ENCODE measurements around the gene IGFBP1. TPM values are rescaled to one million over a fixed set of nuclear protein-coding genes. Genes with fewer than 3 reads are reported as not detected.
"Not testable (repeated sequence)": the region's sequence is repeated elsewhere in the genome, so short reads cannot be mapped to it uniquely, and the experiment has no call there.

The IGFBP1 gene
- total RNA-seq, 2 experiments from 2014 or later, result not detected

GRCh38 chr7:45923290-45923689 lies 35.0 kb downstream of the IGFBP1 start:
- DNase-seq (peak; percentile 84), ATAC-seq (peak; percentile 50)
- Mint-ChIP-seq H3K9me3 (ENCODE audit: low read depth) (no peaks in the 10 kb centered on the region), H3K27ac (no peak overlapping the region), H3K4me1 (peaks cover 17% of the 10 kb centered on the region), H3K27me3 (peaks cover 53% of the 10 kb centered on the region), H3K4me3 (no peak overlapping the region), H3K36me3 (ENCODE audit: low read depth) (no peaks in the 10 kb centered on the region)
- intact Hi-C loops (cut with DNase I, micrococcal nuclease), result loop anchor here in 1 of 2 experiments (1.0 to 2.0 kb wide), 4 partner anchors 429 to 1332 kb away; no protein-coding TSS in a partner anchor
- POLR2A ChIA-PET, result no interaction called here
- CTCF ChIA-PET, result interaction anchor here (1.0 to 2.1 kb wide), 10 partner anchors 11 to 500 kb away, joined by 3 to 9 read pairs (median 3); no protein-coding TSS in a partner anchor

DNA sequence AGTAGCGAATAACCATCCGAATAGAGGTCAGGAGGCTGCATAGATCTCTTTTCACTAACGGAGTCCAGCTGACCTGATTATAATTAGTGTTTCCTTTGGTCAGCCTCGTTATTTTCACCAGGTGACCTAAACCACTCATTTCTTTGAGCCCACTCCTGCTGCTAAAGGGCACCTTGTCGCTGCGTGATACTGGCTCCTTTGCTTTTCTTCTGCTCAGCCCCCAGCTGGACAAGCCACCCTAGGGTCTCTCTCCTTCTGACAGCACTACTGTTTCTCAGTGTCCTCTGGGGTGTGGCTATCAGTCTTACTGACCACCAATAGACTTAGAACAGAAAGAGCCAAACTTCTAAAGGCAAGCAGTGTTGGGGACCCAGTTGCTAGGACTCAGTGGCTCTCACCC lies 35.5 kb downstream of the IGFBP1 start:
- no peaks in the 10 kb centered on the region for H3K36me3 Mint-ChIP-seq (ENCODE audit: low read depth)
- DNase-seq (no peak), ATAC-seq (no peak)
- H3K27ac Mint-ChIP-seq, result no peak overlapping the region
- H3K4me1 Mint-ChIP-seq, result peaks cover 17% of the 10 kb centered on the region
- peaks cover 48% of the 10 kb centered on the region for H3K27me3 Mint-ChIP-seq
- POLR2A ChIA-PET, result no interaction called here
- no peak overlapping the region for H3K4me3 Mint-ChIP-seq
- no peaks in the 10 kb centered on the region for H3K9me3 Mint-ChIP-seq (ENCODE audit: low read depth)
- intact Hi-C loops (cut with DNase I, micrococcal nuclease), result loop anchor here in 1 of 2 experiments (1.0 to 2.0 kb wide), 4 partner anchors 428 to 1331 kb away; no protein-coding TSS in a partner anchor
- CTCF ChIA-PET, result interaction anchor here (1.0 to 2.1 kb wide), 9 partner anchors 11 to 1164 kb away, joined by 3 to 9 read pairs (median 3); no protein-coding TSS in a partner anchor

GRCh38 chr7:45924283-45924682 lies 36.0 kb downstream of the IGFBP1 start:
- intact Hi-C loops (cut with DNase I, micrococcal nuclease), result no loop called here

DNA sequence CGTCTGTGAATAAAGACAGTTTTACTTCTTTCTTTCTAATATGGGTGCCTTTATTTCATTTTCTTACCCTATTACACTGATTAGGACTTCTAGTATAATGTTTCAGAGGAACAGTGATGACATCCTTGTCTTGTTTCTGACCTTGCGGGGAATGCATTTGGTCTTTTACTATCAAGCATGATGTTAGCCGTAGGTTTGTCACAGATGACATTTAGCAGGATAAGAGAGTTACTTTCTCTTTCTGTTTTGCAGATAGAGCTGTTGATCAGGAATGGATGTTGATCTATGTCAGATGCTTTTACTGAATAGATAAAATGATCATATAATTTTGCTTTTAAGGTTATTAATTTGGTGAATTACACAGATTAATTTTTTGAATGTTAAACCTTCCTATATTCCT lies 39.4 kb downstream of the IGFBP1 start:
- intact Hi-C loops (cut with DNase I, micrococcal nuclease), result no loop called here
- peaks cover 6% of the 10 kb centered on the region for H3K4me1 Mint-ChIP-seq
- H3K27ac Mint-ChIP-seq, result no peak overlapping the region
- peaks cover 21% of the 10 kb centered on the region for H3K27me3 Mint-ChIP-seq
- no peak overlapping the region for H3K4me3 Mint-ChIP-seq
- ChIA-PET POLR2A (no interaction called here), CTCF (no interaction called here)
- no peak for ATAC-seq
- no peaks in the 10 kb centered on the region for H3K9me3 Mint-ChIP-seq (ENCODE audit: low read depth)
- no peaks in the 10 kb centered on the region for H3K36me3 Mint-ChIP-seq (ENCODE audit: low read depth)
- DNase-seq, result no peak

More at GRCh38 chr7:45924283-45924682, 36.0 kb downstream of the IGFBP1 start:
- ATAC-seq (no peak), DNase-seq (no peak)
- H3K4me3 Mint-ChIP-seq, result no peak overlapping the region
- ChIA-PET CTCF (interaction anchor here (1.2 to 2.0 kb wide), 2 partner anchors 11 to 1164 kb away, joined by 3 to 7 read pairs; no protein-coding TSS in a partner anchor), POLR2A (no interaction called here)
- H3K9me3 Mint-ChIP-seq (ENCODE audit: low read depth), result no peaks in the 10 kb centered on the region
- H3K27me3 Mint-ChIP-seq, result peaks cover 45% of the 10 kb centered on the region
- H3K4me1 Mint-ChIP-seq, result peaks cover 17% of the 10 kb centered on the region
- no peak overlapping the region for H3K27ac Mint-ChIP-seq
- H3K36me3 Mint-ChIP-seq (ENCODE audit: low read depth), result no peaks in the 10 kb centered on the region

GRCh38 chr7:45930967-45931366 lies 42.7 kb downstream of the IGFBP1 start:
- intact Hi-C loops (cut with DNase I, micrococcal nuclease), result no loop called here
- peaks cover 15% of the 10 kb centered on the region for H3K27me3 Mint-ChIP-seq
- ChIA-PET CTCF (no interaction called here), POLR2A (no interaction called here)
- no peaks in the 10 kb centered on the region for H3K36me3 Mint-ChIP-seq (ENCODE audit: low read depth)
- no peak overlapping the region for H3K27ac Mint-ChIP-seq
- ATAC-seq (no peak), DNase-seq (no peak)
- H3K4me3 Mint-ChIP-seq, result no peak overlapping the region
- no peaks in the 10 kb centered on the region for H3K9me3 Mint-ChIP-seq (ENCODE audit: low read depth)
- no peaks in the 10 kb centered on the region for H3K4me1 Mint-ChIP-seq

DNA sequence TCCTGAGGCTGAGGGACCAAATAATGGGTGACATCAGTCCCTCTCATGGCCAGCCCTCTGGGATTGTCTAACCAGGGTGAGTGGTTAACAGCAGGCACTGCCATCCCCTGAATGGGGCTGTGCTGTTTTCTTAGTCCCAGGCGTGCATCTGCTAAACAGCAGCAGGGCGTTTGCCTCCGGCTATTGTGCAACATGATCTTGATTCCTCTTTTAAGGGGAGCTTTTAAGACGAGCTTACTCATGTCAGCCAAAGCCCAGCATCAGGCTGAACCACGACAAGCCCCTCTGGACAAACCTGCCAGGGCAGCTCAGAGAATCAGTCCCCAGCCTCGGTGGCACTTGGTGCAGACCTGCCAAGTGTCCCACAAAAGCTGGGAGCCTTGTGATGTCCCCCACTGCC lies 49.0 kb downstream of the IGFBP1 start:
- ATAC-seq, result no peak
- CTCF ChIA-PET, result interaction anchor here (1.1 kb wide), 1 partner anchor 14 kb away, joined by 3 read pairs; no protein-coding TSS in a partner anchor
- intact Hi-C loops (cut with DNase I, micrococcal nuclease), result no loop called here
- POLR2A ChIA-PET, result no interaction called here
- DNase-seq, result no peak
- Mint-ChIP-seq H3K27ac (no peak overlapping the region), H3K27me3 (peaks cover 17% of the 10 kb centered on the region), H3K9me3 (ENCODE audit: low read depth) (peaks cover 2% of the 10 kb centered on the region), H3K36me3 (ENCODE audit: low read depth) (no peaks in the 10 kb centered on the region), H3K4me3 (no peak overlapping the region), H3K4me1 (peaks cover 12% of the 10 kb centered on the region)

DNA sequence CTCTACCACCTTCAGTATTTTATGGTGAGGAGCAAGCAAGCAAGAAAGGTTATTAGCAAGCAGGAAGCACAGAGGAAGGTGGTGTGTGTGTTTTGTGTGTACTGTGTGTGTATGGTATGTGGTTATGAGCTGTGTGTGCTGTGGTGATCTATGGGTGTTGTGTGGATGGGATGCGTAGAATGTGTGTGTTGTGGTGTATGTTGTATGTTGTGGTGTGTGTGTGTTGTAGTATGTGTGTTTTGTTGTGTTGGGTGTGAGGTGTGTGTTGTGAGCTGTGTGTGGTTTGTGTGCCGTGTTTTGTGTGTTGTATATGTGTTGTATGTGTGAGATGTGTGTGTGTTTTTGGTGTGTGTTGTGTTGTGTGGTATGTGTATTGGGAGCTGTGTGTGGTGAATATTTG lies 49.6 kb downstream of the IGFBP1 start:
- peaks cover 17% of the 10 kb centered on the region for H3K27me3 Mint-ChIP-seq
- H3K4me3 Mint-ChIP-seq, result no peak overlapping the region
- intact Hi-C loops (cut with DNase I, micrococcal nuclease), result no loop called here
- DNase-seq (no peak), ATAC-seq (no peak)
- peaks cover 2% of the 10 kb centered on the region for H3K9me3 Mint-ChIP-seq (ENCODE audit: low read depth)
- POLR2A ChIA-PET, result no interaction called here
- peaks cover 16% of the 10 kb centered on the region for H3K4me1 Mint-ChIP-seq
- no peaks in the 10 kb centered on the region for H3K36me3 Mint-ChIP-seq (ENCODE audit: low read depth)
- no peak overlapping the region for H3K27ac Mint-ChIP-seq
- CTCF ChIA-PET, result interaction anchor here (1.1 kb wide), 1 partner anchor 15 kb away, joined by 3 read pairs; no protein-coding TSS in a partner anchor

- CTCF ChIA-PET, result interaction anchor here (0.8 to 1.1 kb wide), 2 partner anchors 16 to 26 kb away, joined by 3 read pairs; no protein-coding TSS in a partner anchor
- intact Hi-C loops (cut with DNase I, micrococcal nuclease), result no loop called here
- Mint-ChIP-seq H3K36me3 (ENCODE audit: low read depth) (no peaks in the 10 kb centered on the region), H3K9me3 (ENCODE audit: low read depth) (peaks cover 2% of the 10 kb centered on the region), H3K27me3 (peaks cover 12% of the 10 kb centered on the region), H3K27ac (no peak overlapping the region), H3K4me1 (peaks cover 17% of the 10 kb centered on the region), H3K4me3 (no peak overlapping the region)
- no peak for DNase-seq
- ATAC-seq, result no peak
- POLR2A ChIA-PET, result no interaction called here
These were observed 50.5 kb downstream of the IGFBP1 start for GRCh38 chr7:45938626-45939302.

DNA sequence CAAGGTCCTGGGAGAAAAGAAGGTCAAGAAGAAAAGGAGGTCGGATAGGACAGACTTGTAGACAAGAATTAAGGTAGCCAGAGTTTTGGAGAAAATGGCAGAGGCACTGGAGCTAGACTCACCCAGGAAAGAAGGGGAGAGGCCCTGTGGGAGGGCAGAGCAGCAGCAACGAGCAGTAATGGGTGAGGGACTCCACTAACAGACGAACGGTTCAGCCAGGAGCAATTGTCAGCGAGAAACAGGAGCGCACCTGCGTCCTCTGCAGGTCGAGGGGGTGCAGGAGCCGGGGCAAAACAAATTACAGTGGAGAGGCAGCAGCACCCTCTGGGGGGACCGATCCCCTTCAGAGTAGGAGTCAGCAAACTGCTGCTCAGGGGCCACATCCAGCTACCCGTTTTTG lies 51.3 kb downstream of the IGFBP1 start:
- DNase-seq, result no peak
- ChIA-PET CTCF (interaction anchor here (0.6 to 1.3 kb wide), 3 partner anchors 17 to 255 kb away, joined by 3 to 6 read pairs (median 3); no protein-coding TSS in a partner anchor), POLR2A (no interaction called here)
- H3K4me1 Mint-ChIP-seq, result peaks cover 20% of the 10 kb centered on the region
- H3K27me3 Mint-ChIP-seq, result peaks cover 8% of the 10 kb centered on the region
- no peak for ATAC-seq
- H3K27ac Mint-ChIP-seq, result no peak overlapping the region
- intact Hi-C loops (cut with DNase I, micrococcal nuclease), result no loop called here
- H3K4me3 Mint-ChIP-seq, result no peak overlapping the region
- no peaks in the 10 kb centered on the region for H3K36me3 Mint-ChIP-seq (ENCODE audit: low read depth)
- H3K9me3 Mint-ChIP-seq (ENCODE audit: low read depth), result peaks cover 2% of the 10 kb centered on the region

- H3K9me3 Mint-ChIP-seq (ENCODE audit: low read depth); POLR2A ChIA-PET; intact Hi-C loops (cut with DNase I, micrococcal nuclease); H3K27me3 Mint-ChIP-seq; H3K36me3 Mint-ChIP-seq (ENCODE audit: low read depth): not testable (repeated sequence)
- CTCF ChIA-PET, result interaction anchor here (0.6 to 1.3 kb wide), 4 partner anchors 17 to 1640 kb away, joined by 3 to 6 read pairs (median 4); no protein-coding TSS in a partner anchor
- Mint-ChIP-seq H3K4me3 (peak overlapping the region; percentile 82), H3K4me1 (peaks cover 20% of the 10 kb centered on the region), H3K27ac (peak overlapping the region; percentile 84)
- peak; percentile 80 for ATAC-seq
- DNase-seq, result peak; percentile 57
These were observed 52.0 kb downstream of the IGFBP1 start for GRCh38 chr7:45940237-45940781.

DNA sequence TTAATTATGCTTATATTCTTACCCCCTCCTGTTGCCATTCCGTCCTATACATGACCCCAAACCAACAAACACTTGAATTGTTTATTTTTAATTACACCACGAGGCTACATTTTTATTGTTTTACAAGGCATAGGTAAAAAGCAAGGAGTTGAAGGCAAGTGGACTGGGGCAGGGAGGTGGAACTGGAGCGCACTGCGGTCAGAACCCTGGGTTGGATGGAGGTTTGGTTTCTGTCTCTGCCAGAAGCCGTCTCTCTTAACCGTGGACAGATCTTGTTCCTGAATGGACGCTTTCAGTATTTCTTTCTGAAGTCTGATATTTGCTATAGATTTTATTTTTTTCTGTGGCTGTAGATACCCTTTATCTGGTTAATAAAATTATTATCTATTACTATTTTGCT lies 52.7 kb downstream of the IGFBP1 start:
- POLR2A ChIA-PET, result no interaction called here
- intact Hi-C loops (cut with DNase I, micrococcal nuclease), result no loop called here
- CTCF ChIA-PET, result interaction anchor here (0.6 to 1.0 kb wide), 2 partner anchors 23 to 1639 kb away, joined by 4 read pairs; no protein-coding TSS in a partner anchor
- peaks cover 20% of the 10 kb centered on the region for H3K4me1 Mint-ChIP-seq
- peaks cover 4% of the 10 kb centered on the region for H3K27me3 Mint-ChIP-seq
- peak overlapping the region; percentile 82 for H3K4me3 Mint-ChIP-seq
- peaks cover 2% of the 10 kb centered on the region for H3K9me3 Mint-ChIP-seq (ENCODE audit: low read depth)
- H3K27ac Mint-ChIP-seq, result peak overlapping the region; percentile 84
- no peak for DNase-seq
- ATAC-seq, result peak; percentile 36
- no peaks in the 10 kb centered on the region for H3K36me3 Mint-ChIP-seq (ENCODE audit: low read depth)
